IPS-NIHi7 (cell line): Measurements from ENCODE around the gene TMUB2.
A peak's percentile ranks its signal among the peaks of the same experiment; 100 is the strongest.
"Not testable (repeated sequence)": the region's sequence is repeated elsewhere in the genome, so short reads cannot be mapped to it uniquely, and the experiment has no call there.

Experiments used
- DNase-seq: peaks from one replicate; pipeline ENCODE4 v3.0.0; 2012; ENCODE audit warnings: mixed read lengths; ENCODE audit errors: extremely low spot score

Gene TMUB2

DNA sequence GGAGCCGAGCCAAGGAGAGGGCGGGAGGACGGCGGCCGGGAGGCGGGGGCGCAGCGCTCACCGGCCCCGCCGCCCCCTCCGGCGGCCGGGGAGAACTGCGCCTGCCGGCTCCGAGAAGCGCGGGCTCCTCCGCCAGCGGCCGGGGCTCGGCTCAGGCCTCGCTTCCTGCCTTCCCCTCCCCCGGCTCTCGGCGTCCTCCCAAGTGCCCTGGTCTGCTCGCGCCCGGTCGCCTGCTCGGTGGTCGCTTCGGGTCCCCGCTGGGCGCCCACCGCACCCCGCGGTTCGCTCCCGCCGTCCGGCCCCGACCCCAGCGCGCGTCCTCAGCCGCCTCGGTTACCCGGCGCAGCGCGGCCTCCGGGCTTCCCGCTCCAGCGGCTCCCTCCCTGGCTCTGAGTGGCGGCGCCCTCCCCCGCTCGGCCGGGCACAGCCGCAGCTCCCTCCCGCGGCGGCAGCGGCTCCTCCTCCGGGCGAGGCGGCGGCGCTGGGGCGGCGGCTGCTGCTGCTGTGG lies 32.4 kb downstream of the TMUB2 start:
- peak; percentile 56 for DNase-seq

DNA sequence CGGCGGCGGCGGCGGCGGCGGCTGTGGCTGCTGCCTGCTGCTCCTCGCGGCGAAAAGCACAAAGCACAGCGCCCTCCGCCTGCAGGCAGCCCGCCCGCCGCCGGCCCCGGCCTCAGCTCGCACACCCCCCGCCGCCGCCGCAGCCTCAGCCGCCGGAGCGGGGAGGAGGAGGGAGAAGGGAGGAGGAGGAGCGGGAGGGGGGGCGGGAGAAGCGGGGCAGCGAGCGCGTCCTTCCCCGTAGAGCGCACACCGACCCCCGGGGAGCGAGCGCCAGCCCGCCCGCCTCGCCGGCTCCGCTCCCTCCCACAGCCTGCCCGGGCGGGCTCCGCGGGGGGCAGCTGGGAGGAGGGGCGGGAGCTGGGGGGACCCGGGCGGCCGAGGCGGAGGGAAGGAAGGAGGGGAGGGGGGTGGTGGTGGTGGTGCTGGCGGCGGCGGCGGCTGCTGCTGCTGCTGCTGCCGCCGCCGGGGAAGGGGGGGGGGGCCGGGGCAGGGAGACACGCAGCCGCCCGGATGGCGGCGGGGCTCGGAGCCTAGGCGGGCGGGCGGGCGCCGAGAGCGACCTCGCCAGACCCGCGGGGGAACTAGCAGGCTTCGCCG lies 32.9 kb downstream of the TMUB2 start, which contains the start of gene UBTF:
TSS of gene UBTF (minus strand) at position 60 of the 597 bp plus-strand sequence. CDS start 1,446 bp downstream, outside the sequence.
- DNase-seq = peak; percentile 66

DNA sequence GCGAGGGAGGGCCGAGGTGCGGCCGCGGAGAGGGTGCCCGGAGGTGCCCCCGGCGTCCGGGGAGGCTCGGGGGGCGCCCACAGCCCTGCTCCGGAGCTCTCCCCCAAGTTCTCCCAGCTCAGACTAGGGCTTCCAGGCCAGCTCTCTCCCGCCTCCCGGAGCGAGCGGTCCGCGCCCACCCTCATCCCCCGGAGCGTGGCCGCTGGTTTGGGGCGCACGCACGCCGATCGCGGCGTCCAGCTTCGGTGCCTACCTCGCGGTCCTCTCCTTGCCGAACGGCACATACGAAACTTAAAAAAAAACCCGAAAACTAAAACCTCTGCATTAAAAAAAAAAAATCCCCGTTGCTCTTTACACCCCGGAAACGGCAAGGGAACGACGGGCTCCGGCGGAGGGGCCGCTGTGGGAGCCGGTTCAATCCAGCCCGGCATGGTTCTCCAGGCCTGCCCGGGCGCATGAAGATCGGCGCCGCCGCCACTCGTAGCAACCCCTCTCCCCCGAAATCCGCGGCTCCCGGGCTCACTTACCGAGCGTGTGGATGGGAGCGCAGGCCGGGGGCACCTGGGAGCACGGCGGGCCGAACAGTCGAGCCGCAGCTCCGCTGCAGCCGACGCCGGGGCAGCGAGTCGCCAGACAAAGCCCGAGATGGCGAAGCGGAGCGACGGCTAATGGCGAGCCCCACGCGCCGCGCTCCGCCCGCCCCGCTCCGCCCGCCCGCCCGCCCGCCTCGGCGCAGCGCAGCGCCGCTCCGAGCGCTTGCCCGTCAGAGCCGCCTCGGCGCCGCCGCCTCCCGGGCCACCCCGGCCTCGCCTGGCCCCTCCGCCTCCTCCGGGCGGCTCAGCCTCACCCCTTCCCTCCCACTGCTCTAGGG lies 33.7 kb downstream of the TMUB2 start:
- peak; percentile 38 for DNase-seq

DNA sequence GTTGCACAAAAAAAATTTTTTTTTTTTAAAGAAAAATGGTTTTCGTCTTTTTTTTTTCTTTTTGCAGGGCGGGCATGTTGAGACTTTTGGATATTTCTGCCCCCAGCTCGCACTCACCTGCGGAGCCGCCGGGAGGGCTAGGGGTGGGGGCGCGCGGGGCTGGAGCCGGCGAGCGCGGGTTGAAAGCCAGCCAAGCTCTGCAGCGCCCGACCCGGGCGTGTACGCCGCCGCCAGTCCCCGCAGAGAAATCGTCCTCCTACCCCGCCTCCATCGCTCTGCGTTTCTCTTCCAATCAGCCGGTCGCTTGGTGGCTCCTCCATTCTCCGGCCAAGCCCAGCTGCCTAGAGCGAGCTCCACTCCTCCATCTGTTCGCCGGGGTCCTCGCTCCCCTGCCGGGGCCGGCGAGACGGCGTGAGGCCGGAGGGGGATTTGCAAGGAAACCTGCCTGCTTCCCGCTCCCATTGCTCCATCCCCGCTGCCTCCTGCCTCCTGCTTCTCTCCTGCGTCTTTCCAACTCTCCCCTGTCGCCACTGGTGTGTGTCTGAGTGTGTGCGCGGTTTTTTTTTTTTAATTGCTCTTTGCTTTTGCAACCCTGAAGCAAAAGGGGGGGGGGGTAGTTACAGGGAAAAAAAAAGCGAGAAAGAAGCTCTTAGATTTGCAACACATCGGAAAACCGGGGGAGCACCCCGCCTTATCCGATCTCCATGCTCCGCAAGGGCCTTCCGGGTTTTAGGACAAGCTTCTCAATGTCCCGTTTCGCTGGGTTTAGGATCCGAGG lies 34.5 kb downstream of the TMUB2 start:
- DNase-seq = peak; percentile 71

DNA sequence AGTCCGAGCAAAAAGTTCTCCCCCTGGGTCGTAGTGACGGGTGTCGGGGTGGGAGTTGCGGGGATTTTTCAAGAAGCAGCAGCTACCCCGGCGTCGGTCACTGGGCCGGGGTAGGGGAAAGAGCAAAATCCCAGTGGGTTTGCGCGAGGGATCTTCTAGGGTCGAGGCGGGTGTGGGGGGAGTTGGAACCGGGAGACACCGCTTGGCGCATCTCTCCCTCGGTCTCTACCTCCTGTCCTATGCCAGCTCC lies 35.0 kb downstream of the TMUB2 start:
- DNase-seq = peak; percentile 22

DNA sequence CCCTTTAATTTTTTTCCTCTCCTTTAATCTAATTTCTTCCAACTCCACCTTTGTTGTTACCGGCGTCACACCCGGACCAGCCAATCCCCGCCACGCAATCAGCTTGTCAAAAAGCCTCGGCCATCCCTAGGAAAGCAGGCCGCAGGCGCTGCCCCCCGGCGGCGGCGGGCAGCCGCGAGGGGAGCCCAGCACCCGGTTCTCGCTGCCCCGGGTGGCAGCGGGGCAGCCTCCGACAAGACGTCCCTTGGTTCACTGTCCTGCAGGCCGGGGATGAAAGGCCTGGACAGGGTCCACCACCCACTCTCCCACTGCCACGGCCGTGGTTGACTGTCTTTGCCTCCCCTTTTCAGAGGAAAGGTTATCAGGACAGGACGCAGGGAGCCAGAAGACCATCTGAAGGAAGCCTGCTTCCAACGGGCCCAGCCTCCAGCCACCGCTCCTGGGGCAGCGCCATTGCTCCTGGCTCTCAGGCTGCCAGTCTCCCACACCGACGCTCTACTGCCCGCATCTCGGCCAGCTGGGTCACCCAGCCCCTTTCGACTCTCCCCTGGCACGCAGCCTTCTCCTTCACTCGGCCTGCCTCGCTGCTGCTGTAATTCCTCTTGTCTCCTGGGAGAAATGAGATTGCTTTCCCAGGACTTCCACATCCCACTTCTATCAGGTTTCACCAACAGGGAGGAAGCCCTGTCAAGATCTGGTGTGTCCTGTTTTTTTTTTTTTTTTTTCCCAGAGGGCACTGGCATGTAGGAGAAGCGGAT lies 35.5 kb downstream of the TMUB2 start:
- peak; percentile 89 for DNase-seq

DNA sequence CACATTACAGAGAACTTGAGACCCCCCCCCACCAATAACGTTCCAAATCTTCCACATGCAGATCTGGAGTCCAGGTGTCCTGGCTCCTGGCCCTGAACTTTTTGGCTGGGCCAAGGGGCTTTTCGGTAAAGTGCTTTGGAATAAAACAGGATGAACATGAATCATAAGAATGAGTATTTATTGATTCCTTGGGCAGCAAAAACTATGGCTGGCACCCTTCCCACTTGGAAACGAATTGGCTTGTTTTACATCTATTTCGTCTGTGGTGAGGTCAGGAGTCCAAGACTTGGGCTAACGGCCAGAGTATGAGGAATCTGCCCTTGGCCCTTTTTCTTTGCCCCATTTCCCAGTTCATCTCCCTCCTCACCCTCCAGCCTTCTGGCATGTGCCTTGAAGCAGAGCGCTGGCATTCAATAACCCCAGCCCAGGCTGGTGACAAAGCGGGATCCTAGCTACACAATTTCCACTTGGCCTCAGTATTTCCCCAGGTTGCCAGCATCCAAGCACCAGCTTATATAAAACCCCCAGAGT lies 36.8 kb downstream of the TMUB2 start:
- no peak for DNase-seq

DNA sequence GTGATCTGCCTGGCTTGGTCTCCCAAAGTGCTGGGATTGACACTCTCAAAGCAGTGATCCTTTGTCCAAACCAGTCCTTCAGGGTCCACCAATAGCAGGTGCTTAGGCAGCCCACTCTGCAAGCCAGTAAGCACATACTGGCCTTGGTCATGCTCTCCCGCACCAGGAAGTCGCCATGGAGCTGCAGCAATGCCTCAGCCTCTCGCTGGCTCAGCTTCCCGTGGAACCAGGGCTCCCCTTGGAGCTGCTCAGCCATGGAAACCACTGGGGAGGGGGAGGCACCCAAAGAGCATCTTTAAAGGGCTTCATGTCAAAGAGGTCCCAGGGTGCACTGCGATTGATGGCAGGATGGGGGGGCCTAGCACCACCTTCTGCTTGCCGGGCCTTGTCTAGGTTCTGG lies 42.3 kb downstream of the TMUB2 start:
- DNase-seq = no peak

DNA sequence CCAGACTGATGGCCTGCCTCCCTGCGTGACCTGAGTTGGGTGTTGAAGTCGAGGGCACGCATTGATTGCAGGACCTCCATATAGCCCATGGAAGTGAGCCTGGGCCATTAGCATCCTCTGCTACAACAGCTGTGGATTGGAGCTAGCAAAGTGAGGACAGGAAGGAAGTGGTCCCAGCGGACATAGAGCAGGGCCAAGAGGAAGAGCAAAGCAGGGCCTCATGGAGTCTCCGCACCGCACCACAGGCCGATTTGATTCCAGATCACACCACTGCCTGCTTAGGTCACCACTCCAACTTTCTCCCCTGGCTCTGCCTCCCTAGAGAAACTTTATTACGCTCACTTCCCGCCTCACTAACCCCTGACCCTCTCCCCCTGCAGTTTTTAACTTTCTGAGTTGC lies 43.4 kb downstream of the TMUB2 start:
- DNase-seq = no peak

DNA sequence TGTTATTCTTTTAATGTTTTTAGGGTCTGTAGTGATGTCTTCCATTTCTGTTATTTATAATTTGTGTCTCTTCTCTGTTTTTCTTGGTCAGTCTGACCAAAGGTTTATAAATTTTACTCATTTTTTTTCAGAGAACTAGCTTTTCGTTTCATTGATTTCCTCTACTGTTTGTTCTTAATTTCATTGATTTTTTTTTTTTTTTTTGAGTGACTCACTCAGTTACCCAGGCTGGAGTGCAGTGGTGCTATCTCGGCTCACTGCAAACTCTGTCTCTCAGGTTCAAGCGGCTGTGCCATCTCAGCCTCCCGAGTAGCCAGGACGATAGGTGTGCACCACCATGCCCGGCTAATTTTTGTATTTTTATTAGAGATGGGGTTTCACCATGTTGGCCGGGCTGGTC lies 45.3 kb downstream of the TMUB2 start:
- DNase-seq = no peak

DNA sequence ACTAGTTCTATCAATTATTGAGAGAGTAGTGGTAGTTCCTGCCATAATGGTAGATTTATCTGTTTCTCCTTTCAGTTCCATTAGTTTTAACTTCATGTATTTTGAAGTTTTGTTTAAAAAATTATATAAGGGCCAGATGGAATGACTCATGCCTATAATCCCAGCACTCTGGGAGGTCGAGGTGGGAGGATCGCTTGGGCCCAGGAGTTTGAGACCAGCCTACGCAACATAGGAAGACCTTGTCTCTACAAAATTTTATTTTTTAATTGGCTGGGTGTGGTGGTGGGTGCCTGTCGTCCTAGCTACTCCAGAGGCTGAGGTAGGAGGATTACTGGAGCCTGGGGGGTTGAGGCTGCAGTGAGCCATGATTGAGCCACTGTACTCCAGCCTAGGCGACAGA lies 46.8 kb downstream of the TMUB2 start:
- no peak for DNase-seq

DNA sequence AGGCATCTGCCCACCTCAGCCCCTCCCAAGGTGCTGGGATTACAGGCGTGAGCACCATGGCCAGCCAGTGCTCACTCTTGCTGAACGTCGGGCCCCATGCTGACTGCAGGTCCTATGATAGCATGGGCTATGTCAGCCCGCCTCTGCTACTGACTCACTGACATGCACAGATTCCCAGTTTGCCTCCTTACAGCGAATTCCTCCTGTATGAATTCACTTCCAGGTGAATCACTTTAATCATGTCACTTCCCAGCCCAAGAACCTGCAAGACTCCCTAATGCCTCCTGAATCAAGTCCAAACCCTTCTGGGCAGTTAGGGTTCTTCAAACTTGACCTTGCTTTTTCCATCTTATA lies 48.8 kb downstream of the TMUB2 start:
- DNase-seq = no peak

DNA sequence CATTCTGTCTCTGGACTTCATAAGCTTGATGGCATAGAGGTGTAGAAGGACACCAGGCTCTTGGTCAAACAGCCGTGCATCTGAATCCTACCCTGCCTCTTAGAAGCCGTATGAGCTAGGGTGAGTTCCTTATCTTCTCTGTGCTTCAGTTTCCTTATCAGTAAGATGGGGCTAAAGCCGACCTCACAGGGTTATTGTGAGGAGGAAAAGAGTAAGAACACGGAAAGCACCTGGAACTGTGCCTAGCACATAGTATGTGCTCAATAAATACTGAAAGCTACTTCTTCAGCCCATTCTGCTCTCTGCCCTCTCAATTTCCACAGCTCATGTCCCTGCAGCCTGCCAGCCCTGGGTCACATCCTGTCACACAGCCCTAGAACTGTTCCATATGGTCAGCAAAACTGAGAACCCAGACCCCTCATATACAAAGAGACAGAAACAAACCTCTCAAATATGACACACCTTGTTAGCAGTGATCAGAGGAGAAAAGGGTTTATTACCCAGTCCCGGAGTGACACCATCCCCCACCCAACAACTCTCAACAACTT lies 49.7 kb downstream of the TMUB2 start:
- no peak for DNase-seq

DNA sequence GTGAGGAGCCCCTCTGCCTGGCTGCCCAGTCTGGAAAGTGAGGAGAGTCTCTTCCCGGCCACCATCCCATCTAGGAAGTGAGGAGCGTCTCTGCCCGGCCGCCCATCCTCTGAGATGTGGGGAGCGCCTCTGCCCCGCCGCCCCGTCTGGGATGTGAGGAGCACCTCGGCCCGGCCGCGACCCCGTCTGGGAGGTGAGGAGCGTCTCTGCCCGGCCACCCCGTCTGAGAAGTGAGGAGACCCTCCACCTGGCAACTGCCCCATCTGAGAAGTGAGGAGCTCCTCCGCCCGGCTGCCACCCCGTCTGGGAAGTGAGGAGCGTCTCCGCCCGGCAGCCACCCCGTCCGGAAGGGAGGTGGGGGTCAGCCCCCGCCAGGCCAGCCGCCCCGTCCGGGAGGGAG lies 51.1 kb downstream of the TMUB2 start:
- DNase-seq = not testable (repeated sequence)

DNA sequence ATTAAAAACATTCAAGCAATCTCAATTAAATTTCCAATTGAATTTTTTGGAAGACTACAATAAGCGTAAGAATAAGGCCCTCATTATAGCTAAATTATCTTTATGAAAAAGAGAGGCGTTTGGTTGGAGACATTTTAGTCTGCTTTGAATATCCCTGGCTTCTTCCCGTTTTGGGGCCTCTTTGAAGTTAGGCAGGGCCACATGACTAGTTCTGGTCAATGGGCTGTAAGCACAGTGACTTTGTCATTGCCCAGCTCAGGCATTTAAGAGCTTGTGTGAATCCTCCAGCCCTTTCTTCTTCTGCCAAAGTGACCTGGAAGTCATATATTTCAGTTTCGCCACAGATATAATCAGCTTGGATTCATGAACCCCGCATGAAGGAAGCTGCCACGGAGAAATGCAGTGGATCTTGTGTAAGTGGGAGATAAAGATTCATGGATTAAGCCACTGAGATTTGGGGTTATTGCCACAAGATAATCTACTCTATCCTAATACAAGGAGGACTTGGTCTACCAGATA lies 54.4 kb downstream of the TMUB2 start:
- no peak for DNase-seq
